DMS53 treated with DMSO at 0.1 percent for 48 hours (cell line): ENCODE data around the gene CDK9.
"Not testable (repeated sequence)": the region's sequence is repeated elsewhere in the genome, so short reads cannot be mapped to it uniquely, and the experiment has no call there.

ENCODE experiments used
- DNase-seq: peaks from one replicate; lab custom pipeline; 2025; ENCODE audit not compliant: unreplicated experiment; lab: John Stamatoyannopoulos, UW

Gene CDK9

GRCh38 chr9:127785933-127786772, at the start of gene CDK9:
Gene CDK9 (plus strand): TSS chr9:127786034. CDS start chr9:127786149, 115 bp downstream.
- peak; percentile 66 for DNase-seq

DNA sequence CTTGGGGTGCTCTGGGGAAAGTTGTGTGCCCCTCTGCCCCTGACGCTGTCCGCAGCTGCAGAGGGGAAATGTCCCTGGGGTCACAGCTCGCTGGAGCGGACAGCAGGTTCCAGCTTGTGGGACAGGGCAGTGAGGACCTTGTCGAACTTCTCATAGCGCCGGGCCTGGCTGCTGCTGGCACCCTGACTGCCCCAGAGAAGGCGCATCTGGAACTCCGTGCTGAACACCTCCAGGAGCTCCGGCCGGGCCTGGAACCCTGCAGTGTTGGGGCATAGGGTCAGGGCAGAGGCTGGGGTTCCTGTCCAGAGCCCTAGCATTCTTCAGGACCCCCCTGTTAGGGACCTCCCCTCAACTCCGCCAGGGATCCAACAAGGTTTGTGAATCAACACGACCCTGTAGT, 47.2 kb upstream of the CDK9 start:
- no peak for DNase-seq

DNA sequence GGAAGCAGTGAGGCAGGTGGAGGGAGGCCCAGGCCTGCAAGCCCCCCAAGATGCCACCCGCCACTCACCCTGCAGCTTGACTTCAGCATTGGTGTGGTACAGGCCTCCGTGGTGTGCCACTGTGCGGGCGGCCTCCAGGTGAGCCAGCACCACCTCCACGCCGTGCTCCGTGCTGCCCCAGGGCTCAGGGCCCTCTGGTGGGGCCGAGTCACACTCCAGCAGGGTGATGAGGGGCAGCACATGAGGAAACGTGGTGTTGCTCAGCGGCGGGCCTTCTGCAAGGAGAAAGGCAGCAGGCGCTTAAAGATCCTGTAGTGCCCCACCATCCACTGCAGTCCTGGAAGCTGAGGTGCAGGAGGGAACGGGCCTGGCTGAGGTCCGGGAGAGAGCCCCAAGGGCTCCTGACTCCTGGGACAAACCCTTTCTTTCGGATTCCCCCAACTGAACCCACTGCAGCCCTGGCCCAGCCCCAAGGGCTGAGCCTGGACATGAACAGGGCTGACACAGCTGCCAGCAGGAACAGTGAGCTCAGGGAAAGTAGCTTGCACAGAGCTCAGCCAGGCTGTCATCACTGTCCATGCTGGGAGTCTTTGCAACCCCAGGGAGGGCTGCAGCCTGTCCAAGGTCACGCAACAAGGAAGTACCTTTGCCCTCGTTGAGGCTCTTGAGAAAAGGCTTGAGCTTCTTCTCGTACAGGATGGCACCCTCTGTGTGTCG, 46.1 kb upstream of the CDK9 start:
- no peak for DNase-seq

- DNase-seq = peak; percentile 76
These were observed 43.9 kb upstream of the CDK9 start for GRCh38 chr9:127741831-127742434.

DNA sequence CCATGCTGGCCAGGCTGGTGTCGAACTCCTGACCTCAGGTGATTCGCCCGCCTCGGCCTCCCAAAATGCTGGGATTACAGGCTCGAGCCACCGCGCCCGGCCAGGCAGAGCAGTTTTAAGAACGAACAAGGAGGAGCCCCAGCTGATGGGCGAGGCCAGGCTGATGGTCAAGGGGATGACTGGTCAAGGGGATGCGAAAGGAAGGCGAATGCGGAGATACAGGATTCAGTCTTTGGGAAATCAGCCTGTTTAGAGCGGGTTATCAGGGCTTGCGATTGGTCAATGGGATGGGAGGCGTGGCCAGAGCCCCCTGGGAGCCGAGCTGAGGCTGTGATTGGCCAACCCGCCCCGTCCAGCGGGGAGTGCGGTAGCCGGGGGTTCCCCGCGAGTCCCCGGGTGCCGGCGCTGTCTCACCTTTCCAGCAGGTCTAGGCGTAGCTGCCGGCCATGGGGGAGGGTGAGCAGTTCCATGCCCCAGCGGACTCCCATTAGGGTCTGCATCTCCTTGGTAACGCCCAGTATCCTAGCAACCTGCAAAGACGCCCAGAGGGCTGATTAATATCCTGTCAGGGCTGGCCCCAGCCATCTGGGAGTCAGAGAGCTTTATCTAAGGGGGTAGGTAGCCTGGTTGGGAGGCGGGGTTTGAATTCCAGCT, 43.3 kb upstream of the CDK9 start:
- peak; percentile 67 for DNase-seq

- DNase-seq = no peak
These were observed 41.3 kb upstream of the CDK9 start for GRCh38 chr9:127744398-127745110.

- no peak for DNase-seq
These were observed 38.8 kb upstream of the CDK9 start for GRCh38 chr9:127746959-127747569.

GRCh38 chr9:127749090-127749787, 36.6 kb upstream of the CDK9 start:
- DNase-seq = no peak

DNA sequence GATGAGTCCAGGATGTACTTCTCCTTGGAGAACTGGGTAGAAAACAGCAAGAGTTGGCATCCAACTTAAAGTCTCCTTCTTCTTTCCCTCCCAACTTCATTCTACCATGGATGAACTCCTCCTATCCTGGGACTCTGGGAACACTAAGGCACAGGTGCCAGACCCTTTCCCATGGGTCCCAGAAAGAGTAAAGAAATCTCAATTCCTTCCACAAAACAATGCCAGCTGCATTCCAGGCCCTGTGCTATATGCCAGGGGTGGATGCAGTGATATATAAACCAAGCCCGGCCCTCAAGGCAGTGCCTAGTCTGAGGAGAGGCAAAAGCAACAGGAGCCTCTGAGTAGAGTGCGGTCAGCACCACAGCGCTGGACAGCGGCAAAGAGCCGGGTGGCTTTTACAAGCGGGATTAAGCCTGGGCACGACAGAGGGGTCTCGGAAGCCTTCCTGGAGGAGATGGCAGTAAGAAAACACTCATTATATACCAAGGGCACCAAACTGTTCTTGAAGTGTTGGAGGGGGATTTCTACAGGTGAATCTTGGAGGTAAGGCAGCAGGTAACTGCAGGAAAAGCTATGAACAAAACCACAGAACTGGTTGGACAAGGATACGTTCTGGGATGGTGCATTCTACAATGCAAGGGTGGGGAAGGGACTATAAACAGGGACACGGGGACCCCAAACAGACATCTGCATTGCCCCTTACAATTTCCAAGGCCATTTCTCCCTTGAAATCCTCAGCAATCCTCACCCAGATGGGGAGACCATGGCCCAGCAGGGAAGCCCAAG, 34.4 kb upstream of the CDK9 start:
- no peak for DNase-seq

DNA sequence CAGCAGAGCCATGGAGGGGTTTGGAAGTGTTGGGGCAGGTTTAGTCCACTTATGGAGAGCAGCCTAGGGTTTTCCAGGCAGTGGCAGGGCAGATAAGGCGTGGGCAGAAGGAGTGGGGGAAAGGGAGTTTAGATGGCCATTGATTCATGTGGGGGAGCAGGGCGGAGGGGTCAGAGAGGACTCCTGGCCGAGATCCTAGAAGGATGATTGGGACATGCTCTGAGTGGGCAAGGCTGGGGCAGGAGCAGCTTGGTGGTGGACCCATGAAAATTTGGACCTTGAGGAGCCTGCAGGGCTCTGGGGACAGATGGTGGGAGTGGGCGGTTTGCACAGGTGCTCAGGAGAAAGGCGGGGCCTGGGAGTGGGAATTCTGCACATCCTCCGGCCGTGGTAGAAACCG, 32.7 kb upstream of the CDK9 start:
- no peak for DNase-seq

GRCh38 chr9:127753622-127754021, 32.2 kb upstream of the CDK9 start:
- no peak for DNase-seq

- DNase-seq = no peak
These were observed 31.5 kb upstream of the CDK9 start for GRCh38 chr9:127754099-127755060.

DNA sequence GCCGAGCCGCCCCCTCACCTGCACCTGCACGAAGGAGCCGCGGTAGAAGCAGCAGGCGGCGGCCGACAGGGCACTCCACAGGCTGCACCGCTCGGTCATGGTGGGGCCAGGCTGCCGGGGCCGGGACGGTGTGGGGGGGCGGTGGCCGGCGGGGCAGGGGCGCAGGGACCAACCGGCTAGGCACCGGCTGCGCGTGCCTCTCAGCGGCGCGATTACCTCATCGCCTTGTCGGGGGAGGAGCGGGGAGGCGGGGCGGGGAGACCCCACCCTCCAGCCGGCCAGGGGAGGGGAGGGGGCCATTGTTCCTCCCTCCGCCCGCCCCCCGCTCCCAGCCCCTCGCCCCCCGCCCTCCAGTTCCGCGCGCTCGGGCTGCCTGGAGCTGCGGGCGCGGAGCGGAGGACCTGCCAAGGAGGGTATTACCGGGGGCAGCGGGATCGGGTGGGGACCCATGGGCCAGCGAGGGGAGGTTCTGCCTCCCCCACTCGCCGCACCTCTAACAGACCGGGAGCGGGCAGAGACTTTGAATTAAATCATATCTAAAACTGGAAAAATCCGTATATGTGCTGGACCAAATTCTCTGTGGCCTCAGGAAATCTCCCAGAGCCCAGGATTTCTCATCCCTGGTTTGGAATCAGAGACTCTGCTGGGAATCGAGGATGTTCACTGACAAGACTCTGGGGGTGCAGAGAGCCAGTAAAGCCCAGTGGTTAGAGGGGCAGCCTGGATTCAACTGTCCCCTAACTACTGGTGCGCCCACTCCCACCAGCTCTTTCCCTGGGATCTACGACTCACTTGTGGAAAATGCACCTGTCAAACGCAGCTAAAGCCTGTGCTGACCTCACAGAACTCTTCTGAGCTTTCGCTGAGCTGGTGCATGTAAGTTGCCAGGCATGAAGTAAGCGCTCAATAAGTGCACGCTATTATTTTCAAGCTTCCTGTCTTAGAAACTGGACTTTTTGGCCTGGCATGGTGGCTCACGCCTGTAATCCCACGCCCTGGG, 30.5 kb upstream of the CDK9 start:
- DNase-seq = peak; percentile 12

DNA sequence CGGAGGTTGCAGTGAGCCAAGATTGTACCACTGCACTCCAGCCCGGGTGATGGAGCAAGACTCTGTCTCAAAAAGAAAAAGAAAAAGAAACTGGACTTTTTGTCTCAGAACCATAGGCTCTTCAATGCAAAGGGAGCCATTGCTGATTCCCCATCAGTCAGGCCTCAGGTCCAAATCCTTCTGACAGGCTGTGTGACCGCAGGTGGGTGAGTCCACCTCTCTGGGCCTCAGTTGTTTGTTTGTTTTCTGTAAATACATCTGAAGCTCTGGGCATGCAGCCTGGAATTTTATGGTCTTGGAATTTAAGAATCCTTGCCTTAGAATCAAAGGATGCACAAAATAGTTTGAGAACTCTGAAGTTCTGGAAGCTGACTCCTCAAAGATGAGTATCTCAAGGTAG, 29.6 kb upstream of the CDK9 start:
- DNase-seq = no peak

- DNase-seq = not testable (repeated sequence)
These were observed 29.1 kb upstream of the CDK9 start for GRCh38 chr9:127756776-127757175.

DNA sequence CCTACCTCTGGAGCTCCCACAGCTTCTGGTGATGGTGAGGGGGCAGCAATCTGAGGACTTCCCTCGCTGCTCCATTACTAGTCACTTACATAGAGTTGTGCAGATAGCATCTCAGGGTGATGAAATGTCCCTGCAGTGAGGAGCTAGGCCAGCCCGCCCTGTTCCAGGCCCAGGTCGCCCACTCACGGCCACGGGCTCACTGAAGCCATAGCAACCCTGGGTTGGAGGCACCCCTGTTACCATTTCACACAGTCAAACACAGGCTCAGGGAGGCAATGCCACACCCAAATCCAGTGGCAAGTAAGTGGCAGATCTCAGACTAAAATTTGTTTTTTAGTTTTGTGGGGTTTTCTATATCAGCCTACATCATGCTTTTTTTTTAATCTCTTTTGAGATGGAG, 27.0 kb upstream of the CDK9 start:
- DNase-seq = no peak

GRCh38 chr9:127761061-127761460, 24.8 kb upstream of the CDK9 start:
- DNase-seq = no peak
